Measurements from ENCODE around the gene CMTM5.

The CMTM5 gene, protein sequence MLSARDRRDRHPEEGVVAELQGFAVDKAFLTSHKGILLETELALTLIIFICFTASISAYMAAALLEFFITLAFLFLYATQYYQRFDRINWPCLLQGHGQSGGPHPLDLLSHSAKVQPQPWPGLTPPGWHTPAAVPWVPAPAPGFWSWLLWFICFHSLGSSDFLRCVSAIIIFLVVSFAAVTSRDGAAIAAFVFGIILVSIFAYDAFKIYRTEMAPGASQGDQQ

DNA sequence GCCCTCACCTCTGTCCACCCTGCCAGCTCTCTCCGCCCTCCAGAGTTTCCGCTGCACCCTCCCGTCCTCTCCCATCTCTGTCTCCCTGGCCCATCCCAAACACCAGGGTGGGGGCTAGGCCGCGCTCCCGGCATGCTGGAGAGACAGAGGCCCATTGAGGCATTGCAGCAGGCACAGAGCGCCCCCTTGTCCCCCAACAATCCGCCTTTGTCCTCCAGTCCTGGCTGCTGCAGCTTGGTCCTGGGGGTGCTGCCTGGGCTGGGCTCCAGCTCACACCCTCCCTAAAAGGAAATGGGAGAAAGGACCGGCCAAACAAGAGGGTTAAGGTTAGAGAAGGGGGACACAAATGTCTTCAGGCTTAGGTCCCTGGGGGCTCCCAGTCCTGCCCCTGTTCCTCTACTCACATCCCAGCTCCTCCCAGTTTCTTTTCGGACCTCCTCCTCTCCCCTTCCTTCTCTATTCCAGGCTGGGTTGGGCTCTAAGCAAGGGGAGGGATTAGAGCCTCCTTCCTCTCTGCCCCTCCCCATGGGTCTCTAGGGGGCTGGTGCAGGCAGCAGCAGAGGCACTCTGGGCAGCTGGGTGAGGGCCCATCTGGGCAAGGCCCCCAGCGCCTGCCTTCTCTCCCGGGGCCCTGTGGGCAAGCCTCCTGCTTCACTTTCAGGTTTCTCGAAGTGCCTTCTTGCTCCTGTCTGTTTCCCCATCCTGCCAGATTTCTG, at the start of gene CMTM5:
TSS of gene CMTM5 (plus strand) at position 565 of the 716 bp plus-strand sequence. CDS start 206 bp downstream, outside the sequence.
- no peak for DNase-seq

DNA sequence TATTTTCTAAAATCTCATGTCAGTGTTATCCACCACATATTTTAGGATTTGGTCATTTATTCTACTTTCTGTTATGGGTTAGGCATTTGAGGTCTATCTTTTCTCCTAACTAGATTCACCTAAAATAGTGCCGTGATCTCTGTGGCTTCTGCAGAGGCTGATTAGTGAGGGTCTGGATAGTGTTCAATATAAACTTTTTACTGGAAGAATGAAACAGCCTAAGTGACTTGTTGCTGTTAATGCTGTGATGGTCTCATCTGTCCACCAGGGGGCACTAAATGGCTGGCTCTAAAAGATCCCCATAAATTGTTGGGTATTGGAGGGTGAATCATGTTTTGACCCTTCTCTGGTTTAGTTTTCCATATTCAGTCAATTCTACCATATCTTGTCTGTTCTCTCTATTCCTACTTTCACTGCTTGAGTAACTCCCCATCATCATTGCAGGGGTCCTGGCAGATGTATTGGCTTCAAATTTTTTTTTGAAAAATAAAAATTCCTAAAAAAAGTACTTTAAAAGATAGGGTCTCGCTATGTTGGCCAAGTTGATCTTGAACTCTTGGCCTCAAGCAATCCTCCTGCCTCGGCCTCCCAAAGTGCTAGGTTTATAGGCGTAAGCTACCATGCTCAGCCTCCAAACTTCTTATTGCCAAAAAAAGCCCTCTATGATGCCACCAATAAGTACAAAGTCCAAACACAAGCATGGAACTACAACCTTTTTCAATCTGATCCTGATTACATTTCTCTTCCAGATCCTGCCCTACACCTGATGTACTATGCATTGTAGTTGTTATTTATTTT, 48.7 kb upstream of the CMTM5 start:
- DNase-seq: peak; percentile 72

- no peak for DNase-seq
Observed at GRCh38 chr14:23335623-23336022, 41.2 kb upstream of the CMTM5 start.

DNA sequence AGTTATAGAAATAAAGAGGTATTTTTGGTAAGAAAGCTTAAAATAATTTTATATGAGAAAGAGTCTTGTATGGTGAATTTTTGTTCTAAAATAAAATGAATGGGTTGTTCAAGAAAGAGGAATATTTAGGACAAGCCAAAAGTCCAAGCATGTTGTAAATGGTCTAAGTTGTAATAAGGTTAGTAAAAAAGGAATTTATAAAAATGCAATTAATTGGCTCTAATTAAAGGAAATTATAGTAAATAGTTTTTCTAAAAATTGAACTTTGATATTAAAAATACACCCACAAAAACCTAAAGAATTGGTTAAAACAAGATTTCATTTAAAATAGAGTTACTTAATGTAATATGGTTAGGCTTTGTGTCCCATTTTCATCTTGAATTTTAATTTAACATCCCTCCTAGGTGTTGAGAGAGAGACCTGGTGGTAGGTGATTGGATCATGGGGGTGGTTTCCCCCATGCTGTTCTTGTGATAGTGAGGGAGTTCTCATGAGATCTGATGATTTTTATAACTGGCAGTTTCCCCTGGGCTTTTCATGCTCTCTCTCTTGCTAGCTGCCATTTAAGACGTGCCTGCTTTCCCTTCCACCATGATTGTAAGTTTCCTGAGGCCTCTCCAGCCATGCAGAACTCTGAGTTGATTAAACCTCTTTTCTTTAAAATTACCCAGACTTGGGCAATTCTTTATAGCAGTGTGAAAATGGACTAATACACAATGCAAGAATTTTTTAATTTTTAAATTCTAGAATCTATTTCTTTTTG, 37.2 kb upstream of the CMTM5 start:
- no peak for DNase-seq

- no peak for DNase-seq
Observed at GRCh38 chr14:23344481-23344880, 32.4 kb upstream of the CMTM5 start.

DNA sequence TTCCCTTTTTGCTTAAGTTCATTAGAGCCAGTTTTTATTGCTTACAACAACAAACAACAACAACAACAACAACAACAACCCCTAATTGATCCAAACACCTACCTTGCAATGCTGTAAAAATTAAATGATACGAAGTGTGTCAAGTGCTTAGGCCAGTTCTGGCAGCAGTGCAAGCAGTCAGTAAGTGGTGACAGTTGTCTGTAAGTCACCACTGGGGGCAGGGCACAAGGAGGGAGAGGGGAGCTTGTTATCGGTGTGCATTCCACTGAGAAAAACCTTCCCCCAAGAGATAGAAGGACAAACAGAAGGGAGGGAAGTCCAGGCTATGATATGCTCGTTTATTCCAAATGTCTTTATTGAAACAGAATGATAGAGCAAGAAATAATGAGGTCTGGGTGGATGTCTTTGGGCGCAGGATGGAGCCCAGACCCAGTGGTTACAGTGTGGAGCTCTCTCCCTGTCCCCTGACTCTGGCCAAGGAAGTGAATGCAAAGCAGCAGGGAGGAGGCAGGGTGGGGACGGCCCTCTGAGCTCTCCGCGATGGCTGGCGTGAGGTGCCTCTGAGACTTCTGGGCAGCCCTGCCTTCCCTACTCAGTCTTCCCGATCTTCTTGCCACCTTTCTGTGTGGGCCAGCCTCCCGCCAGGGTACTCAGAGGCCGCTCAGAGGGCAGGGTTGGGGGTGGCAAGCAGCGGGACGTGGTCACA, 30.7 kb upstream of the CMTM5 start:
- DNase-seq: no peak

GRCh38 chr14:23346693-23347405, 30.0 kb upstream of the CMTM5 start:
- DNase-seq: no peak

- no peak for DNase-seq
Observed at GRCh38 chr14:23347406-23348296, 29.2 kb upstream of the CMTM5 start.

DNA sequence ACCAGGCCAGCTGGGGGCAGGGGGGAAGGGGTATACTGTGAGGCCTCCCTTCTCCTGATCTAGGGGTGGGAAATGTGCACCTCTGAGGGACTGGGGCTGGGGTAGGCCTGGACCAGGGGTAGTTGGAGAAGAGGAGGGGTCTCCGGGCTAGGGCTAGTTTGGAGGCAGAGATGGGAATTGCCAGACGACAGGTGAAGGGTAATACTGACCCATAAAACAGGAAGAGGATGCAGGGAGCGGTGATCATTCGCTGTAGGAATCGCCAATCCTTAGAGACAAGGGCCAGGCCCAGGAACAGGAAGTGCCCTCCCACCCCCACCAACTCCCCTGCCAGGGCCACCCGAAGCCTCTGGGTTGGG, 28.6 kb upstream of the CMTM5 start:
- no peak for DNase-seq

DNA sequence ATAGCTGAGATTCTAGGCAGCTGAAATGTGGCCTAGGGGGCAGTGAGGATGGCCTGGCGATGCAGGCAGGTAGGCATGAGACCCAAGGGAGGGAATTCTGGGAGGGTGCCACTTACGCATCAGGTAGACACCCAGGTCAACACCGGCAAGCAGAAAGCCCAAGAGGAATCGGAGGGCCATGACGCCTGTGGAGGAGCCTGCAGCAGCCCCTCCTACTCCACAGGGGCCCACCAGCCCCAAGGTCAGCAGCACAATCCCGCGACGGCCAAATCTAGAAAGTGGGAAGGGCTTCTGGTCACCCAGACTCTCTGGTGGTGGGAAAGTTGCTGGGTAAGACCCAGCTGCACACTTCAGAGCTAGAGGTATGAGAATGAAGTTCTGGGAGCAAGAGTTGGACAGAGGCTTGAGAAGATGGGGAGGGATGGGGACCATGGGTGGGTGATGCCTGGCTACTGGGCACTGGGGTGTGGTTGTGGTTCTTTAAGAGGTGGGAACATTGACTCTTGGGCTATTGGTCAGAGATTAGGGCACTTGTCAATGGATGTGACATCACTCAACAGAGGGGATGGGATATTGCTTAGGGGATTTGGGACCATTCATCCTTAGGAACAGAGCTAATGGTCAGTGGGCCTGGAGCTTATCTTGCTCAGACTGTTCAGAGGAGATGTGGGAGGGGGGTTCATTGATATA, 27.5 kb upstream of the CMTM5 start:
- no peak for DNase-seq

DNA sequence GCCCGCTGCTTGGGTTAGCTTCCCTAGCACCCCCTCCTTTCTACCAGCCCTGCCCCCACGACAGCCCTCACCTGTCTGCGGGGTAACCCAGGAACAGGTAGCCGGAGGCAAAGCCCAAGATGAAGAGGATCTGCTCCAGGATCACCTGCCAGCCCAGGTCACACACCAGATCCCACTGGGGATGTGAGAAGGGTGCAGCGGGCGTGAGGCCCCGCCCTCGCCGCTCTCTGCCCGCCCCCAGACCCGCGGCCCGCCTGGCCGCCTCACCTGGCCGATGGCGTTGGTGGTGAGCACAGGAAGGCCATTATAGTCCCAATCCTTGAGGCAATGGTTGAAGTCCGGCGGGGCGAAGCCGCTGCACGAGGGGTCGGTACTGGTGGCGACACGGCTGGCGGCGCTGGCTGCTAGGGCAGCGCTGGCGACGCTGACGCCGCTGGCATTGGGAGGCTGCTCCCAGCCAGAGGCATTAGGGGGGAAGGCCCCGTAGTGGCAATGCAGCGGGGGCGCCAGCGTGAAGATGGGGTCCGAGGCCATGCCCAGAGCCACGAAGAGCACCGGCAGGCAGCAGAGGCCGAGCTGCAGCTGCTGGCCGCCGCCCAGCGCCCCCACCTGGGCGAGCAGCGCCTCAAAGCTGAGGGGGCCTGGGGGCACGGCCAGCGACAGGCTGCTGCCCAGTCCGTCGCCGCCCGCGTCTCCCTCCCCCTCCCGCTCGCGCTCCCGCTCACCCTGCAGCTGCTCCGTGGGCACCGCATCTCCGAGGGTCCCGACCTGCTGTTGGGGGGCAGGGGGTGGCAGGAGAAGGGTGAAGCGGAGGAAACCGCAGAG, 25.0 kb upstream of the CMTM5 start:
- DNase-seq: no peak

DNA sequence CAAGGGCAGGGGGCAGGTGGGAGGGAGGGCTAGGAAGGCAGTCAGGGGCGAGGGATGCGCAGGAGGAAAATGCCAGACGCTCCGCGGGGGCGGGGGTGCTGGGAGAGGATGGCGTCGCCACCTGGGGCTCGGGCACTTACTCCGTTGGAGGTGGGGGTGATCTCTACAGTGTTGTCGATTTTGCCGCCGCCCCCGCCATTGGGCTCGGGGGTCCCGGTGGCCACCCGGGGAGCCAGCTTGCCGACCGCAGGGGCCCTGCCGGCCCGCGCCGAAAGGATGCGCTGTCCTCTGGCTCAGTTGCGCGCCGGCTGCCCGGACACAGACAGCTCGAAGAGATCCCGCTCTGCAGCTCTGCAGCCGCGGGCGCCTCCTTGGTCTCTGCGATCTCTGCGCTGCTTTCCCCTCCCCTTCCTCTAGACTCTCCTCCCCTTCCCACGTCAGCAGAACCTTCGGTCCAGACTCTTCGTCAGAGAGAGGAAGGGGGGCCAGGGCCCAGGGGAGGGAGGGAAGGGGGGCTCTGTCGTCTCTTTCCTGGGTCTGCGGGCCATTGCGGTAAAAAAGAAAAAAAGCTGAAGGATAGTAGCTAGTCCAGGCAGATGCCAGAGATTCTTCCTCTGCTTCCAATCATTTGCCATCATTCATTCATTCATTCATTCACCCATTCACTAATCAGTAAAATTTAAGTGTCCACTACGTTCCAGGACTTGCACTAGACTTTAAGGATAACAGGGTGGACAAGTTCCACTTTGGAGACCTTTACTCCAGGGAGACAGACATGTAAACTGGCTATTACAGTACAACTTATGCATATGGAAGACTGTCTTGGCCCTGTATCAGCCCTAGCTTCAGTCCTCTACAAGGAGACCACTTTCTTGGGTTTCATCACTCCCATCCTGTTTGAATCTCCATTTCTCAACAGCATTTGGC, 24.1 kb upstream of the CMTM5 start, which contains the start of gene SLC22A17:
TSS of gene SLC22A17 (minus strand) at position 382 of the 927 bp plus-strand sequence.
- peak; percentile 91 for DNase-seq

DNA sequence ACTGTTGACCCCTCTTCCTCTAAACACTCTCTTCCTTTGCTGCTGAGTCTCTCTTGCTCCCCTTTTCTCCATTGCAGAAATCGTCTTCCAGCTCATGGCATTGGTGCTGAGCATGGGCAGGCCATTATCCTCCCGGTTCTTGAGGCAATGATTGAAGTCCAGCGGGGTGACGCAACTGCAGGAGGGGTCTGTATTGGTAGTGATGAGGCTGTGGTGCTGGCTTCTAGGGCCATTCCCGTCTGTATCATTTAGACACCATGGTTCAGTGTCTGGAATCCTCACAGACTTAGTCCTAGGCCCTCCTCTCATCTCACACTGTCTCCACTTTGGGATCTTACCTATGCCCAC, 23.4 kb upstream of the CMTM5 start:
- no peak for DNase-seq

GRCh38 chr14:23354990-23355389, 21.9 kb upstream of the CMTM5 start:
- no peak for DNase-seq

DNA sequence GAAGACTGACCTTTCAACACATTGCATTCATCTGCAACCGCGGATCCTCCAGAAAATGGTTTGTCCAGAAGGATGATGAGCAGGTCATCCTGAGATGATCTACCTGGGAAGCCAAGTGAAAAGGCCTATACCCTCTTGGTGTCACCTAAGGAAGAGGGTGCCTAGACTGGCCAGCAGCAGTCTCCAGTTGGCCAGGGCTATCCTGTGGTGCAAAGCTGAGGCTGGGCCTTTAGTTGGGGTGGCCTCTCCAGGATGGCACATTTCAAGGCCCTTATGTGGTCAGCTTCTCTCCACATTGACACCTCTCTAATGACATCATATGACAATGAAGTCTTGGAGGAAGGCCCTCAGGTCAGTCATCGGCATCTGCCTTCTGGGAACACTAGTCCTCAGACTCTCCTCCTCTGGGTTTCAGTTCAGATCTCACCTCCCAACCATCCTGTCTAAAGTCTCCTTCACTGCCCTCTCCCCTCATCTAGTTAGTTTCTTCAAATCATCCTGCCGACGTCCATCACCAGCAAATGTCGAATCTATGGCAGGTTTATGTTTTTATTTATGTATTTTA, 20.9 kb upstream of the CMTM5 start:
- DNase-seq: no peak

DNA sequence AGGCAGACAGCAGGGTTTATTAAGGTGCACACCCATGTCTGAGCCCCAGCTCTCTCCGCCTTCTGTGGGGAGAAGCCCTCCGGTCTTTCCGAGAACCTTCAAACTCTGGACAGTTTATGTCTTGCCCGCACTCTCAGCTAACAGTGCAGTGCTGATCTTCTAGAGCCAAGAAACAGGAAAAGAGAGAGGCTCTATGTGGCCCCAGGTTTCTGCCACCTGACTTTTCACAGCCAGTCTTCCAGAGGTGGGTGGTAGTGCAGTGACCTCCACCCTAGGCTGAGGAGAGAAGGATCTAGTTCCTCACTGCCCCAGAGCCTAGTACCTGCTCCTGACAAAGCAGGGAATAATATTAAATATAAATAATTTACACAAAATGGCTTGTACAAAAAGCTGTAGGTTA, 20.2 kb upstream of the CMTM5 start:
- no peak for DNase-seq

- no peak for DNase-seq
Observed at GRCh38 chr14:23357261-23357660, 19.6 kb upstream of the CMTM5 start.

DNA sequence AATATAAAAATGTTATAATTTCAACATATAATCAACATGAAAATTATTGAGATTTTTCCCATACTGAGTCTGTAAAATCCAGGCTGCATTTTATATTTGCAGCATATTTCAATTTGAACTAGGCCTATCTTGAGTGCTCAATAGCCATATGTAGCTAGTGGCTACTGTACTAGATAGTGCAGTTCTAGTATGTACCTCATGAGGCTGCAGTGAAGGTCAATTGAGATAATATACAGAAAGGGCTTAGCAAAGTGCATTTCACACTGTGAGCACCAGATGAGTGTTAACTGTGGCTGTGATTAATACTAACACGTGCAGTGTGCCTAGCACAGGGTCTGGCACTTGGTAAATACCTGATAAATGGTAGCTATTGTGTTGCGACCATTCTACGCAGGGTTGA, 18.8 kb upstream of the CMTM5 start:
- DNase-seq: no peak
